ENCODE data around the gene TNS3. TPM values are rescaled to one million over a fixed set of nuclear protein-coding genes. Genes with fewer than 3 reads are reported as not detected.

Gene TNS3
- total RNA-seq, 1 donor from 2014 or later, result 6.1 TPM

- DNase-seq (ENCODE audit: low spot score in 2 of 2) (no peak), FAIRE-seq (no peak)
These were observed 70.1 kb downstream of the TNS3 start for GRCh38 chr7:47511699-47512370.

GRCh38 chr7:47510786-47511185, 71.1 kb downstream of the TNS3 start:
- no peak for FAIRE-seq
- no peak for DNase-seq (ENCODE audit: low spot score in 2 of 2)

GRCh38 chr7:47510192-47510591, 71.7 kb downstream of the TNS3 start:
- FAIRE-seq (no peak), DNase-seq (ENCODE audit: low spot score in 2 of 2) (no peak)

GRCh38 chr7:47509571-47509970, 72.3 kb downstream of the TNS3 start:
- DNase-seq (ENCODE audit: low spot score in 2 of 2) (no peak), FAIRE-seq (no peak)

GRCh38 chr7:47508389-47509380, 73.2 kb downstream of the TNS3 start:
- DNase-seq (ENCODE audit: low spot score in 2 of 2), result no peak
- no peak for FAIRE-seq

- no peak for DNase-seq (ENCODE audit: low spot score in 2 of 2)
- no peak for FAIRE-seq
These were observed 74.4 kb downstream of the TNS3 start for GRCh38 chr7:47507522-47507921.

GRCh38 chr7:47506382-47507339, 75.2 kb downstream of the TNS3 start:
- FAIRE-seq (no peak), DNase-seq (ENCODE audit: low spot score in 2 of 2) (no peak)

GRCh38 chr7:47505312-47506007, 76.5 kb downstream of the TNS3 start:
- FAIRE-seq (no peak), DNase-seq (ENCODE audit: low spot score in 2 of 2) (no peak)

- FAIRE-seq, result no peak
- no peak for DNase-seq (ENCODE audit: low spot score in 2 of 2)
These were observed 77.2 kb downstream of the TNS3 start for GRCh38 chr7:47504551-47505311.

GRCh38 chr7:47503281-47503680, 78.6 kb downstream of the TNS3 start:
- no peak for FAIRE-seq
- DNase-seq (ENCODE audit: low spot score in 2 of 2), result no peak

GRCh38 chr7:47502240-47502877, 79.6 kb downstream of the TNS3 start:
- FAIRE-seq (no peak), DNase-seq (ENCODE audit: low spot score in 2 of 2) (no peak)

- DNase-seq (ENCODE audit: low spot score in 2 of 2) (no peak), FAIRE-seq (no peak)
These were observed 80.5 kb downstream of the TNS3 start for GRCh38 chr7:47501406-47501805.

GRCh38 chr7:47500103-47500563, 81.8 kb downstream of the TNS3 start:
- DNase-seq (ENCODE audit: low spot score in 2 of 2), result no peak

GRCh38 chr7:47498229-47499056, 83.5 kb downstream of the TNS3 start:
- FAIRE-seq, result no peak

More at GRCh38 chr7:47500103-47500563, 81.8 kb downstream of the TNS3 start:
- no peak for FAIRE-seq

GRCh38 chr7:47497367-47498096, 84.4 kb downstream of the TNS3 start:
- DNase-seq (ENCODE audit: low spot score in 2 of 2), result no peak
- no peak for FAIRE-seq

More at GRCh38 chr7:47498229-47499056, 83.5 kb downstream of the TNS3 start:
- DNase-seq (ENCODE audit: low spot score in 2 of 2), result no peak

- FAIRE-seq, result no peak
These were observed 85.2 kb downstream of the TNS3 start for GRCh38 chr7:47496666-47497065.

More at GRCh38 chr7:47496666-47497065, 85.2 kb downstream of the TNS3 start:
- DNase-seq (ENCODE audit: low spot score in 2 of 2), result no peak
